H9 (cell line): ENCODE results near the gene AMZ2. TPM values are rescaled to one million over a fixed set of nuclear protein-coding genes. Genes with fewer than 3 reads are reported as not detected.

Experiments
- DNase-seq: peaks from one replicate; pipeline ENCODE4 v3.0.0-alpha.2; 2017
- H2AFZ ChIP-seq: one replicate; pipeline ENCODE4 v1.6.1; 2013; ENCODE audit warnings: mild to moderate bottlenecking, low read length, control low read depth, moderate library complexity
- H2AK5ac ChIP-seq: 2 replicates; pipeline ENCODE4 v1.6.1; 2013; ENCODE audit warnings: low read length, control low read depth, mixed read lengths; ENCODE audit not compliant: insufficient read length
- H2BK120ac ChIP-seq: one replicate; pipeline ENCODE4 v1.6.1; 2013; ENCODE audit warnings: low read depth, mild to moderate bottlenecking, low read length, control low read depth, inconsistent platforms; ENCODE audit not compliant: poor library complexity, severe bottlenecking
- H2BK12ac ChIP-seq: 2 replicates; pipeline ENCODE4 v1.6.1; 2013; ENCODE audit warnings: low read length, control low read depth, mixed read lengths, low read depth; ENCODE audit not compliant: insufficient read length
- H2BK15ac ChIP-seq: 2 replicates; pipeline ENCODE4 v1.6.1; 2013; ENCODE audit warnings: low read depth, low read length, control low read depth
- H2BK20ac ChIP-seq: one replicate; pipeline ENCODE4 v1.6.1; 2013; ENCODE audit warnings: low read depth, mild to moderate bottlenecking, low read length, control low read depth, inconsistent platforms; ENCODE audit not compliant: poor library complexity, severe bottlenecking
- H2BK5ac ChIP-seq: 2 replicates; pipeline ENCODE4 v1.6.1; 2013; ENCODE audit warnings: low read length, control low read depth, mixed read lengths; ENCODE audit not compliant: insufficient read length
- H3K14ac ChIP-seq: 2 replicates; pipeline ENCODE4 v1.6.1; 2013; ENCODE audit warnings: low read length, control low read depth; ENCODE audit not compliant: insufficient read depth
- H3K18ac ChIP-seq: 2 replicates; pipeline ENCODE4 v1.6.1; 2013; ENCODE audit warnings: low read depth, mild to moderate bottlenecking, mixed read lengths, low read length, control low read depth; ENCODE audit not compliant: insufficient read length
- H3K23ac ChIP-seq: 2 replicates; pipeline ENCODE4 v1.6.1; 2013; ENCODE audit warnings: low read length, control low read depth, mixed read lengths, low read depth; ENCODE audit not compliant: insufficient read length
- H3K23me2 ChIP-seq: 2 replicates; pipeline ENCODE4 v1.6.1; 2013; ENCODE audit warnings: low read depth, mild to moderate bottlenecking, mixed read lengths, low read length, control low read depth; ENCODE audit not compliant: insufficient read length, poor library complexity, severe bottlenecking
- H3K27ac ChIP-seq: 2 replicates; pipeline ENCODE4 v1.5.1; 2013; ENCODE audit warnings: low read length, control low read depth, mixed read lengths, low read depth; ENCODE audit not compliant: insufficient read length
- H3K27me3 ChIP-seq: 2 replicates; pipeline ENCODE4 v1.6.1; 2013; ENCODE audit warnings: low read length, control low read depth, inconsistent platforms; ENCODE audit not compliant: insufficient read depth
- H3K4ac ChIP-seq: 2 replicates; pipeline ENCODE4 v1.6.1; 2013; ENCODE audit warnings: low read depth, mild to moderate bottlenecking, control low read depth, inconsistent platforms, low read length, moderate library complexity
- H3K4me1 ChIP-seq: 2 replicates; pipeline ENCODE4 v1.6.1; 2013; ENCODE audit warnings: low read length, control low read depth, inconsistent platforms; ENCODE audit not compliant: insufficient read depth
- H3K4me2 ChIP-seq: 2 replicates; pipeline ENCODE4 v1.6.1; 2013; ENCODE audit warnings: low read length, control low read depth, mixed read lengths; ENCODE audit not compliant: insufficient read length, insufficient read depth
- H3K56ac ChIP-seq: 2 replicates; pipeline ENCODE4 v1.6.1; 2013; ENCODE audit warnings: low read depth, mild to moderate bottlenecking, mixed read lengths, low read length, control low read depth; ENCODE audit not compliant: insufficient read length
- H3K79me1 ChIP-seq: 2 replicates; pipeline ENCODE4 v1.6.1; 2013; ENCODE audit warnings: low read depth, mild to moderate bottlenecking, moderate library complexity, low read length, control low read depth, inconsistent platforms; ENCODE audit not compliant: insufficient read depth, poor library complexity, severe bottlenecking
- H3K79me2 ChIP-seq: 2 replicates; pipeline ENCODE4 v1.6.1; 2013; ENCODE audit warnings: low read length, control low read depth, inconsistent platforms; ENCODE audit not compliant: insufficient read depth
- H3K9ac ChIP-seq: 2 replicates; pipeline ENCODE4 v1.6.1; 2013; ENCODE audit warnings: low read length, control low read depth, mixed read lengths; ENCODE audit not compliant: insufficient read length; ENCODE audit errors: extremely low read depth
- H3K9me3 ChIP-seq: one replicate; pipeline ENCODE4 v1.6.1; 2013; ENCODE audit warnings: low read depth, low read length, inconsistent platforms; ENCODE audit not compliant: control insufficient read depth
- H3T11ph ChIP-seq: one replicate; pipeline ENCODE4 v1.6.1; 2013; ENCODE audit warnings: mild to moderate bottlenecking, low read length, control low read depth, inconsistent platforms
- H4K20me1 ChIP-seq: one replicate; pipeline ENCODE4 v1.6.1; 2013; ENCODE audit not compliant: control insufficient read depth, insufficient read length, insufficient read depth
- H4K5ac ChIP-seq: 2 replicates; pipeline ENCODE4 v1.6.1; 2013; ENCODE audit warnings: low read depth, mild to moderate bottlenecking, mixed read lengths, low read length, control low read depth; ENCODE audit not compliant: insufficient read length
- H4K8ac ChIP-seq: replicated peaks from 2 replicates; pipeline ENCODE4 v1.6.1; 2013; ENCODE audit warnings: low read length, control low read depth, mixed read lengths, low read depth; ENCODE audit not compliant: insufficient read length
- H4K91ac ChIP-seq: 2 replicates; pipeline ENCODE4 v1.6.1; 2013; ENCODE audit warnings: low read depth, mild to moderate bottlenecking, moderate library complexity, mixed read lengths, low read length, control low read depth; ENCODE audit not compliant: insufficient read length
- H3K27ac Mint-ChIP-seq, 3 experiments: 2 replicates in 2 of 3; 3 replicates in 1 of 3; pipeline ENCODE4 v1.8.0; 2020 to 2021; ENCODE audit warnings: mixed read lengths in 3 of 3, mild to moderate bottlenecking in 1 of 3, moderate library complexity in 1 of 3
- H3K27me3 Mint-ChIP-seq: 2 replicates; pipeline ENCODE4 v1.8.0; 2021; ENCODE audit warnings: low read depth, mild to moderate bottlenecking, moderate library complexity, mixed read lengths
- H3K36me3 Mint-ChIP-seq, 3 experiments: 2 replicates in 2 of 3; 3 replicates in 1 of 3; pipeline ENCODE4 v1.8.0; 2020 to 2021; ENCODE audit warnings: low read depth in 3 of 3, mixed read lengths in 3 of 3; ENCODE audit not compliant: insufficient read depth in 1 of 3
- H3K4me1 Mint-ChIP-seq, 2 experiments: 2 replicates each; pipeline ENCODE4 v1.8.0; 2020; ENCODE audit warnings: mixed read lengths in 2 of 2
- H3K4me3 Mint-ChIP-seq, 2 experiments: 2 replicates in 1 of 2; 3 replicates in 1 of 2; pipeline ENCODE4 v1.8.0; 2020 to 2021; ENCODE audit warnings: mild to moderate bottlenecking in 2 of 2, mixed read lengths in 2 of 2, moderate library complexity in 1 of 2
- H3K9me3 Mint-ChIP-seq, 2 experiments: 2 replicates in 1 of 2; 3 replicates in 1 of 2; pipeline ENCODE4 v1.8.0; 2020; ENCODE audit warnings: mild to moderate bottlenecking in 2 of 2, mixed read lengths in 2 of 2, moderate library complexity in 1 of 2
- WGBS: extraction: QIAGEN DNeasy Blood & Tissue Kit; methylation state at CpG from one replicate; pipeline ENCODE4 v1.1.7; 2013; ENCODE audit warnings: missing lambda C conversion rate, low lambda C conversion rate, mixed read lengths; ENCODE audit not compliant: insufficient read length; ENCODE audit errors: extremely low coverage; 5-methylcytosine and 5-hydroxymethylcytosine counted together
- total RNA-seq: library from RNA; stranded (reverse); gene quantifications from 2 replicates; pipeline ENCODE4 v1.2.1, GENCODE V29; 2021
- TF ChIP-seq, protein P1 (sequence below): fragments of 200-600 bp; sonication (generic); conservative IDR thresholded peaks from 3 replicates; pipeline ENCODE4 v1.8.0; 2021; ENCODE audit warnings: antibody characterized with exemption, mild to moderate bottlenecking

AMZ2 gene
- total RNA-seq, 1 experiment from 2014 or later, result 82.6 TPM

DNA sequence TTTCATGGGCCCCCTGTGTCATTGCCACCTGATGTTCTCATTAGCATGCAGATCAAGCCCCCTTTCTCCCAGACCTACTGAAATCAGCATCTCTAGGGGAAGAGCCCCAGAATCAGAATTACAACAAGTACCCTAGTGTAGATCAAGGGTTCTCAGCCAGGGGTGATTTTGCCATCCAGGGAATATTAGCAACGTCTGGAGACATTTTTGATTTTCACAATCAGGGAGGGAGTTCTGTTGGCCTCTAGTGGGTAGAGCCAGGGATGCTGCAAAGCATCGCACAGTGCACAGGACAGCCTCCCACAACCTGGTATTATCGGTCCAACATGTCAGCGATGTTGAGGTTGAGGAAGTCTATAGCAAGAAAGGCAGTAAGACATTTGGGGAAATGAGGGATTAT, 7.3 kb downstream of the AMZ2 start:
- Mint-ChIP-seq H3K27me3 (no peaks in the 10 kb centered on the region; the same call in 1 of the 2 replicates), H3K27ac (peak overlapping the region in 1 of 3 experiments; percentile 10; a peak in 3 of 7 replicates), H3K4me1 (peaks cover 13 to 19% of the 10 kb centered on the region in 2 experiments), H3K9me3 (no peaks in the 10 kb centered on the region), H3K4me3 (no peak overlapping the region), H3K36me3 (peaks cover 13 to 56% (median 45%) of the 10 kb centered on the region in 3 experiments; a peak in 6 of 7 replicates)
- no peak overlapping the region for H3K18ac ChIP-seq
- H2BK120ac ChIP-seq, result no peak overlapping the region
- no peaks in the 10 kb centered on the region for H3K79me1 ChIP-seq
- TF ChIP-seq, protein P1, sequence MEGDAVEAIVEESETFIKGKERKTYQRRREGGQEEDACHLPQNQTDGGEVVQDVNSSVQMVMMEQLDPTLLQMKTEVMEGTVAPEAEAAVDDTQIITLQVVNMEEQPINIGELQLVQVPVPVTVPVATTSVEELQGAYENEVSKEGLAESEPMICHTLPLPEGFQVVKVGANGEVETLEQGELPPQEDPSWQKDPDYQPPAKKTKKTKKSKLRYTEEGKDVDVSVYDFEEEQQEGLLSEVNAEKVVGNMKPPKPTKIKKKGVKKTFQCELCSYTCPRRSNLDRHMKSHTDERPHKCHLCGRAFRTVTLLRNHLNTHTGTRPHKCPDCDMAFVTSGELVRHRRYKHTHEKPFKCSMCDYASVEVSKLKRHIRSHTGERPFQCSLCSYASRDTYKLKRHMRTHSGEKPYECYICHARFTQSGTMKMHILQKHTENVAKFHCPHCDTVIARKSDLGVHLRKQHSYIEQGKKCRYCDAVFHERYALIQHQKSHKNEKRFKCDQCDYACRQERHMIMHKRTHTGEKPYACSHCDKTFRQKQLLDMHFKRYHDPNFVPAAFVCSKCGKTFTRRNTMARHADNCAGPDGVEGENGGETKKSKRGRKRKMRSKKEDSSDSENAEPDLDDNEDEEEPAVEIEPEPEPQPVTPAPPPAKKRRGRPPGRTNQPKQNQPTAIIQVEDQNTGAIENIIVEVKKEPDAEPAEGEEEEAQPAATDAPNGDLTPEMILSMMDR, result no peak
- no peaks in the 10 kb centered on the region for H4K20me1 ChIP-seq
- no peaks in the 10 kb centered on the region for H3K27me3 ChIP-seq
- no peak overlapping the region for H2BK5ac ChIP-seq
- no peak overlapping the region for H3K4ac ChIP-seq
- no peak overlapping the region for H4K91ac ChIP-seq
- no peak overlapping the region for H4K5ac ChIP-seq
- H3K14ac ChIP-seq, result no peak overlapping the region
- H2BK20ac ChIP-seq, result no peak overlapping the region
- no peak overlapping the region for H3K9ac ChIP-seq
- no CpG with 5 or more reads among the region's 4 CpGs for WGBS
- H3K23me2 ChIP-seq, result no peaks in the 10 kb centered on the region
- H3T11ph ChIP-seq, result no peak overlapping the region
- H3K56ac ChIP-seq, result no peak overlapping the region
- no peak overlapping the region for H2AFZ ChIP-seq
- H3K4me2 ChIP-seq, result no peak overlapping the region
- H3K23ac ChIP-seq, result no peak overlapping the region
- H3K79me2 ChIP-seq, result no peaks in the 10 kb centered on the region
- no peak overlapping the region for H2AK5ac ChIP-seq
- H4K8ac ChIP-seq, result no peak overlapping the region
- H2BK15ac ChIP-seq, result no peak overlapping the region
- no peak overlapping the region for H3K27ac ChIP-seq
- H3K4me1 ChIP-seq, result no peaks in the 10 kb centered on the region
- no peaks in the 10 kb centered on the region for H3K9me3 ChIP-seq
- no peak overlapping the region for H2BK12ac ChIP-seq
- DNase-seq, result no peak
